ENCODE data around the gene ZBTB3. TPM values are rescaled to one million over a fixed set of nuclear protein-coding genes. Genes with fewer than 3 reads are reported as not detected.
"Not testable (repeated sequence)": the region's sequence is repeated elsewhere in the genome, so short reads cannot be mapped to it uniquely, and the experiment has no call there.

Gene ZBTB3
- total RNA-seq, 1 donor from 2014 or later: 17.1 TPM

GRCh38 chr11:62757846-62758788, 4.2 kb upstream of the ZBTB3 start:
- no peak for FAIRE-seq
- DNase-seq (ENCODE audit: low spot score in 2 of 2): no peak

- DNase-seq (ENCODE audit: low spot score in 2 of 2) (no peak), FAIRE-seq (no peak)
Observed at GRCh38 chr11:62755086-62755615, 1.2 kb upstream of the ZBTB3 start.

- no peak for DNase-seq (ENCODE audit: low spot score in 2 of 2)
- FAIRE-seq: no peak
Observed at GRCh38 chr11:62752994-62753735, 795 bp downstream of the ZBTB3 start.

GRCh38 chr11:62752177-62752785, 1.7 kb downstream of the ZBTB3 start:
- DNase-seq (ENCODE audit: low spot score in 2 of 2) (no peak), FAIRE-seq (no peak)

- not testable (repeated sequence) for FAIRE-seq; DNase-seq (ENCODE audit: low spot score in 2 of 2)
Observed at GRCh38 chr11:62749931-62750330, 4.0 kb downstream of the ZBTB3 start.

GRCh38 chr11:62747475-62748160, 6.3 kb downstream of the ZBTB3 start:
- no peak for FAIRE-seq
- DNase-seq (ENCODE audit: low spot score in 2 of 2): no peak

- no peak for DNase-seq (ENCODE audit: low spot score in 2 of 2)
- FAIRE-seq: no peak
Observed at GRCh38 chr11:62737196-62737595, 16.8 kb downstream of the ZBTB3 start.

- DNase-seq (ENCODE audit: low spot score in 2 of 2): no peak
Observed at GRCh38 chr11:62732830-62733229, 21.1 kb downstream of the ZBTB3 start.

GRCh38 chr11:62730076-62730475, 23.9 kb downstream of the ZBTB3 start:
- FAIRE-seq; DNase-seq (ENCODE audit: low spot score in 2 of 2): not testable (repeated sequence)

More at GRCh38 chr11:62732830-62733229, 21.1 kb downstream of the ZBTB3 start:
- FAIRE-seq: no peak

- FAIRE-seq (no peak), DNase-seq (ENCODE audit: low spot score in 2 of 2) (peak; percentile 73 to 75)
Observed at GRCh38 chr11:62728171-62728988, 25.6 kb downstream of the ZBTB3 start, which contains the start of gene TTC9C. Gene TTC9C (plus strand): TSS chr11:62728486. CDS start chr11:62728849, 363 bp downstream.

GRCh38 chr11:62727872-62728170, 26.1 kb downstream of the ZBTB3 start:
- DNase-seq (ENCODE audit: low spot score in 2 of 2) (peak; percentile 83 to 84), FAIRE-seq (peak; percentile 33)

GRCh38 chr11:62727165-62727871, 26.6 kb downstream of the ZBTB3 start, which contains the start of gene HNRNPUL2:
Gene HNRNPUL2 (minus strand): TSS chr11:62727457. CDS start chr11:62727156, 301 bp downstream.
- FAIRE-seq (no peak), DNase-seq (ENCODE audit: low spot score in 2 of 2) (peak; percentile 93 to 96)

GRCh38 chr11:62726915-62727164, 27.1 kb downstream of the ZBTB3 start:
- FAIRE-seq: no peak
- DNase-seq (ENCODE audit: low spot score in 2 of 2): peak in 1 of 2 donors; percentile 78

GRCh38 chr11:62726156-62726914, 27.6 kb downstream of the ZBTB3 start:
- no peak for FAIRE-seq
- no peak for DNase-seq (ENCODE audit: low spot score in 2 of 2)

- DNase-seq (ENCODE audit: low spot score in 2 of 2): no peak
- FAIRE-seq: no peak
Observed at GRCh38 chr11:62725646-62726045, 28.3 kb downstream of the ZBTB3 start.

GRCh38 chr11:62724171-62724570, 29.8 kb downstream of the ZBTB3 start:
- DNase-seq (ENCODE audit: low spot score in 2 of 2): no peak

GRCh38 chr11:62721994-62722393, 32.0 kb downstream of the ZBTB3 start:
- no peak for DNase-seq (ENCODE audit: low spot score in 2 of 2)
- FAIRE-seq: no peak

More at GRCh38 chr11:62724171-62724570, 29.8 kb downstream of the ZBTB3 start:
- no peak for FAIRE-seq
